Activated effector memory CD4-positive, alpha-beta T cell treated with anti-CD3 and anti-CD28 coated beads, Interleukin-2, amount 50 U/mL, for 16 hours (primary cell): ENCODE measurements around the gene CXCL3.
"Not testable (repeated sequence)": the region's sequence is repeated elsewhere in the genome, so short reads cannot be mapped to it uniquely, and the experiment has no call there.

ENCODE experiments used
- DNase-seq: peaks from one replicate; pipeline ENCODE4 v3.0.0-alpha.2; 2020

CXCL3 gene

DNA sequence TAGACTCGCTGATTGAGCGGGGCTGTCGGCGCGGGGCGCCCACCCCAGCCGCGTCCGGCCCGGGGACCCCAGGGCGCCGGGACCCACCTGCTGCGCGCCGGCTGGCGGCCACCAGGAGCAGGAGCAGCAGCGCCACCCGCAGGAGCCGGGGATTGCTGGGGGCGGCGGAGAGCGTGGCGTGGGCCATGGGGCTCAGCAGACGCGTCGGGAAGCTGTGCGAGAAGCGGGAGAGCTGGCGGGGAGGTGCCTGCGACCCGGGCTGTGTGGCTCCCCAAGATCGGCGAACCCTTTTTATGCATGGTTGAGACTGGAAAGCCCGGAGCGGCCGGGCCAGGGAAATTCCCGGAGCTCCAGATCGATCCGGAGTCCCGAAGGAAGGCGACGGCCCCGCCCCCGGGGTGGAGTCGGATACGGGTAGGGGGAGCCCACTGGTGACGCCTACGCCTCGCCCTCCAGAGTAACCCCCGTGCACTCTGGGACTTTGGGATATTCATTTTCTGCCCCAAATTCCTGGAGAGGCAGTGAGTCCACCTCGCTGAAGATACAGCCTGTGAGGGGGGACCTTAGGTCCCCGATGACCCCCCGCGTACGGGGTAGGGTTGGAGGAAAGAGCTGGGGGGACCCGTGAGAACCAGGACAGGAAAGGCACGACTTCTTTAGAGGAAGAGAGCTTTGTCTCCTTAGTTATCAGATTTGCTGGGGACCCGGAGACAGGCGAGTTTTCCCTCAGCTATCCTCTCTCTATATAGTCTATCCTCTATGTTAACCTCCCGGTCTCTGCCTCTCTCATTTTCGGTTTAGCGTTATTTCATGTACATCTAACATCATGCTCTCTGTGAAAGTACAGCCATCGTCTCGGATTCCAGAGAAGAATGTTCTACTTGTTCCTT, at the start of gene CXCL3:
Gene CXCL3 (minus strand): TSS at position 265 of the 890 bp plus-strand sequence. CDS start 78 bp downstream, at position 187.
- no peak for DNase-seq

DNA sequence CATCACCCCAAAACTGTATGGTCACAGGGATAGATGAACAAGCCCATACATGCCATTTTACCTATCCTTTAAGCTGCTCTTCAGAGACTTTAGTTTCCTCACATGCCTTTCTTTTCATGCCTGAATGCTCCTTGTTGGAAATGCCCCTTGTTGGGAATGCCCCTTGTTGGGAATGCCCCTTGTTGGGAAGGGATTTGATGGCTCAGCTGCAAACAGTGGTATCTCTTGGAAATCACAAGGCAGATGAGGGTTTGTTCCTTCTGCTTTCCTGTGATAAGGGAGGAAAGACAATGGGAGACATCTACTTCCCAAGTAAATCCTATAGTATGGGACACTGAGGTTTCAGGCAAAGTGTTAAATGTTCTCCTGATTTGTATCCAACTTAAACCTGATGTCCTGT, 49.0 kb upstream of the CXCL3 start:
- no peak for DNase-seq

DNA sequence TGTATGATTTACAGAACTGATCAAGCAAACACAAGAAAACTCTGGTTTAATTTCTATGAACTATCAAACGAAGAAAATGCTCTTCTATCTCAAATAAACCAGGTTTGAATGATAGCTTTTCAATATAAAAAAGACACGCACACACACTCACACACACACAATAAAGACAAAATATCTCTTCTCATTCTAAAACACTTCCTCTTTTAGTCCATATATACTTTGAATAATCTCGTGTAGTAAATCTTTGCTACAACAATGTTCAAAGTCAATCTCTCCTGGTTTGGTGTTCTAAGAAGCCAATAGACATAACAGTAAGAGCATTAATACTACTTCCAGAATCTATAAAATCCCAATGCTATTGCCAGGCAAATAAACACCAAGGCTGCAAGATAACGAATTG, 47.2 kb upstream of the CXCL3 start:
- DNase-seq, result no peak

DNA sequence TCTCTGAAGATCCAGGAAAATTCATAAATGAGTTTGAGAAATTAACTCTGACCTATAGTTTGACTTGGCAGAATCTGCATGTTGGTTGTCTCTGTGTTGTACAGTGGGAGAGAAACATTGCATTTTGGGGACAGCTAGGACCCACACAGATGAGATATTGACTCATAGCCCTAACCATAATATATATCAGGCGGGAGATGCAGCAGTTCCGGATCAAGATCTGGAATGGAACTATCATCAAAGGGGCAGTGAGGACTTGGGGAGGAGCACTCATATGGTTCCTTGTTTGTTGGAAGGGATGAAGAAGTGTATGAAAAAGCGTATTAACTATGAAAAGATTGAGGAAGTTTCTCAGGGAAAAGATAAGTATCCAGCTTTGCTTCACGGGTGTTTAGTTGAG, 46.5 kb upstream of the CXCL3 start:
- no peak for DNase-seq

DNA sequence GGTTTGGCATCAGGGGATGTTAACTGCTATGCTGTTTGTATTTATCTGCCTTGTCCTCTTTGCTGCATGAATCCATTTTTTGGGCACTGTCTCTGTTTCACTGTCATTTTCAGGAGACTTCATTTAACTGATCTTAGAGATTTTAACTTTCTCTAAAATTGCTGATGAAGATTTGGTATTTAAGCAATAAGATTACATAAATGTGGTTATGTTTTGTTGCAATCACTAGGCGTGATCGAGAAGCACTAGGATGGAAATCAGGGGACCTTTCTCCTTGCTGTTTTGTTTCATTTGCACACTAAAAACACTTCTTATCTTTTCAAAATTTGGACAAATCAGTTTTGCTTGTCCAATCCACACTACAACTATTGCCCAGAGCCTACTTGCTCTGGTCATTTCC, 45.1 kb upstream of the CXCL3 start:
- DNase-seq, result no peak

DNA sequence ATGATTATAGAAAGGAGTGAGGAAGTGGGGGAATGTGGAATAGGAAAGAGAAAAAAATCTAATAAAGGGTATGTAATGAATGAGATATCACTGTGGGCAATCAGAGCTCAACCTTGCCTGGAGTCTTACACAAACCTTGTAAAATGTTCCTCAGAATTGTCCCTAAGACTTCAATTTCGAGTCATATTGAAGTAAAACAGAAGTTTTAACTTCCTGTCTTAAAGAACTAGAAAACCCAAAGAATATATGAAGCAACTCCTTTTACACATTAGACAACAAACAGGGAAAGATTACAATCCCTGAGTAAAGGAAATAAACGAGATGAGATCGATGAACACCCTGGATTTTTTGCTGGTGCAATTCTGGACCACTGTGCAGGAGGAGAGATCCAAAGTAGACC, 42.5 kb upstream of the CXCL3 start:
- DNase-seq, result no peak

DNA sequence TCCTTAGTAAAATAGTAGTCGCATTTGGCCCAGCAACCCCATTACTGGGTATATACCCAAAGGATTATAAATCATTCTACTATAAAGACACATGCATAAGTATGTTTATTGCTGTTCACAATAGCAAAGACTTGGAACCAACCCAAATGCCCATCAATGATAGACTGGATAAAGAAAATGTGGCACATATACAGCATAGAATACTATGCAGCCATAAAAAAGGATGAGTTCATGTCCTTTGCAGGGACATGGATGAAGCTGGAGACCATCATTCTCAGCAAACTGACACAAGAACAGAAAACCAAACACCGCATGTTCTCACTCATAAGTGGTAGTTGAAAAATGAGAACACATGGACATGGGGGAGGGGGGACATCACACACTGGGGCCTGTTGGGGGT, 41.9 kb upstream of the CXCL3 start:
- not testable (repeated sequence) for DNase-seq

DNA sequence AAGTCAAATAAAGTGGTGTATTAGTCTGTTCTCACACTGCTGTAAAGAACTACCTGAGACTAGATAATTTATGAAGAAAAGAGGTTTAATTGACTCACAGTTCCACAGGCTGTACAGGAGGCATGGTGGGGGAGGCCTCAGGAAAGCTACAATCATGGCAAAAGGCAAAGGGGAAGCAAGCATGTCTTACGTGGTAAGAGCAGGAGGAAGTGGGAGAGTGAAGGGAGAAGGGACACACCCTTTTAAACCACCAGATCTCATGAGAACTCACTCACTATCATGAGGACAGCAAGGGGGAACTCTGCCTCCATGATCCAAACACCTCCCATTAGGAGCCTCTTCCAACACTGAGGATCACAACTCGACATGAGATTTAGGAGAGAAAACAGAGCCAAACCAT, 40.5 kb upstream of the CXCL3 start:
- DNase-seq, result not testable (repeated sequence)

DNA sequence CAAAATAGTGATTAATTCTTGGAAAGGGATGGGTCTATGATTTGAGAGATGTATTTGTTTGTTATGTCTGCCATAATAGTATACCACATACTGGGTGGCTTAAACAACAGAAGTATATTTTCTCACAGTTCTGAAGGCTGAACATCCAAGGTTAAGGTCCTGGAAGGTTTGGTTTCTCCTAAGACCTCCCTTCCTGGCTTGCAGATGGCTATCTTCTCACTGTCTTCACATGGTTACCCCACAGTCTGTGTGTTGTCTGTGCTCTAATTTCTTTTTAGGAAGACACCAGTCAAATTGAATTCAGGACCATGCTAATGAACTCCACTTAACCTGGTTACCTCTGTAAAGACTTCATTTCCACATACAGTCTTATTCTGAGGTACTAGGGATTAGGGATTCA, 34.9 kb upstream of the CXCL3 start:
- DNase-seq, result no peak

DNA sequence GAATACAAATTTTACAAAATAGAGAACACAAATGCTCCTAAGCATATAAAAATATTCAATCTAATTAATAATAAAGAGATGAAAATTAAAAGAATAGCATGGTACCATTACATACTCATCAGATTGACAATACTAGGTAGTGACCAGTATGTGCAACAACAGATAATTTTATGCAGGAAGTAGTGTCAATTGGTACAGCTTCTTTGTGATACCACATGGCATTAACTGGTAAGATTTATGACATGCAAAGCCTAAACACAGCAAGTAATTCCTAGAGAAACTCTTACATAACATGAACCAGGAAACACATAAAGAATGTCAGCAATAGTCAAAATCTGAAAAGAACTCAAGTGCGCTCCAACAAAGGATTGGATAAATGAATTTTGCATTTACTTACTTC, 34.2 kb upstream of the CXCL3 start:
- no peak for DNase-seq

DNA sequence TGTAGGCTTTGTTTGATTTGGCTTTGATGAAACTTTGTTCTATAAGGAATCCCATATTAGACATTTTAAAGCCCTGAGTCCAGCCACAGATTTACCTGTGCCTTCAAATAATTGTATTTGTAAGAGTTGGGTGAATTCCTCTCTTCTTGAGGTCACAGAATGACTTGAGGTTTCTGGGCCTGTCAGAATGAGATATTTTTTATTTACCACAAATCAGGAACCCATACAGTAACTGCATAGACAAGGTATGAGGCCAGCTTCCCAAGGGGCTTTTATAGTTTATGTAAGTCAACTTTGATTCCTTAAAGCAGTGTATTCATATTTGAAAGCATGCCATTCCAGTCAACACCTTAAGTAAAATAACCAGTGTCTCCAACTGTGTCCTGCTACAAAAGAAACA, 29.1 kb upstream of the CXCL3 start:
- DNase-seq, result no peak

DNA sequence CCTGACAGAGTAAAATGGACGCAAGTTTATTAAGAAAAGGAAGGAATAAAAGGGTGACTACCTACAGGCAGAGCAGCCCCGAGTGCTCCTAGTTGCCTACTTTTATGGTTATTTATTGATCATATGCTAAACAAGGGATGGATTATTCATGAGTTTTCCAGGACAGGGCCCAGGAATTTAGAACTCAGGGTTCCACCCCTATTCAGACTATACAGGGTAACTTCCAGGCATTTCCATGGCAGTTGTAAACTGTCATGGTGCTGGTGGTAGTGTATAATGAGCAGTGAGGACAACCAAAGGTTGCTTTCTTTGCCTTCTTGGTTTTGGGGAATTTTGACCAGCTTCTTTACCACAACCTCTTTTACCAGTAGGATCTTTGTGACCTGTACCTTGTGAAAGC, 27.7 kb upstream of the CXCL3 start:
- DNase-seq, result no peak

DNA sequence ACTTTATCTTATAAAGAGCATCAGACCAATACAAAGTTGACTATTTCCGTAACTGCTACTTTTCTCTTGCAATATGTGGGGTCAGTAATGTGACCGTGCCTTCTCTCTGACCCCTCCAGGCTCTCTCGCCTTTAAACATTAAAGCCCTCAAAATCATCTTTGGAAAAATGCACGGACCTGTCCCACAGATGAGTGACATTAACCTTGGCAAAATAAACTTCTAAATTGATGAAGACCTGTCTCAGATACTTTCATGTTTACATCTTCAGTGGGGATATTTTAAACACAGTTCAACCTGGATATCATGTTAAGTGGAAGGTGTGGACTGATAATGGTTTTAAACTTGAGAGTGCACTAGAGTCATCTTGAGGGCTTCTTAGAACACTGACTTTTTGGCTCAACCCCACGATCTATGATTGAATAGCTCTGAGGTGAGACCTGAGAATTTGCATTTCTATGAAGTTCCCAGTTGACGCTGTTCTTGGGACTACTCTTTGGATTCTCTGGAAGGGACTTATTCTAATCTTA, 26.7 kb upstream of the CXCL3 start:
- DNase-seq, result no peak

DNA sequence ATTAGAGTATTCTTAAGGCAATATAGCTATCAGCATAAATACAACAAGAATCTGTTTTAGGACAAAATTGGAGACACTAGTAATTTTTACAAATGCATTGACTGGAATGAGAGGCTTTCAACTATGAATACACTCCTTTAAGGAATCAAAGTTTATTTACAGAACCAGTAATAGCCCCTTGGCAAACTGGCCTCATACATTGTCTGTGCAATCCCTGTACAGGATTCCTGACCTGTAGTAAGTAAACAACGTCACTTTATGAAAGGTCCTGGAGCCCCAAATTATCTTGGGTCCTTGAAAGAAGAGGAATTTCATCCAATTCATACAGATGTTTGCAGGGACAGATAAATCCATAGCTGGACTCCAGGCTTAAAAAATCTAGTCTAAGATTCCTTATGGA, 25.4 kb upstream of the CXCL3 start:
- no peak for DNase-seq

DNA sequence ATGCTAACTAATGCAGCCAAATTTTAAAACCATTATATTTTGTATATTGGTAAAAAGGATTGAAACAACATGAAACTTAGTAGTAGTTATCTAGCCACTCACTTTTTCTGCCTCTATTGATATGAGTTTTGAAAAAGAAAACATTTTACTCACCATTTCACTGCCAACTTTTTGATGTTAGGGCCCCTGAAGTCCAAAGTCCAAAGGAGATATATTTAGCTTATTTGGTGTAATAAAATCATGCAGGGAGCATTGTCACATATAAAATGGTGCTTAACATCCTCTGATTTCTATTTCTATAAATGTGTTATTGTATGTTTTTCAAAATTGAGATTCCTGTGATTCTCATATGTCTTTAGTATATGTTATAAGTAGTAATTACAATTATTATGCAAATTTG, 24.5 kb upstream of the CXCL3 start:
- no peak for DNase-seq

DNA sequence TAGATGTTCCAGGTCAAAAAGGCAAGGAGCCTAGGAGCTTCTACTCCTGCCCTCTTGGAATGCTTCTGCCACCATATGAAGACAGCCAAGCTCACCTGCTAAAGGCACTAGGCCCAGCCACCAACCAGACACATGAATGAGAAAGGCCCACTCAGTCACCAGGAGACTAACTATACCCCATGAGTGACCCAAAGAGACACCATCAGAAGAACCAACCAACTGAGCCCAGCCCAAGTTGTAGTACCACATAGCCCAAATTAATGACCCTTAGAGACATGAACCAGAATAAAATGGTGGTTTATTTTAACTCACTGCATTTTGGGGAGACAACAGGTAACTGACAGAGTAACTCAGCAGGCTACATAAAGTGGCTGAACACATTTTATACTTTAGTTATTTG, 22.9 kb upstream of the CXCL3 start:
- no peak for DNase-seq

DNA sequence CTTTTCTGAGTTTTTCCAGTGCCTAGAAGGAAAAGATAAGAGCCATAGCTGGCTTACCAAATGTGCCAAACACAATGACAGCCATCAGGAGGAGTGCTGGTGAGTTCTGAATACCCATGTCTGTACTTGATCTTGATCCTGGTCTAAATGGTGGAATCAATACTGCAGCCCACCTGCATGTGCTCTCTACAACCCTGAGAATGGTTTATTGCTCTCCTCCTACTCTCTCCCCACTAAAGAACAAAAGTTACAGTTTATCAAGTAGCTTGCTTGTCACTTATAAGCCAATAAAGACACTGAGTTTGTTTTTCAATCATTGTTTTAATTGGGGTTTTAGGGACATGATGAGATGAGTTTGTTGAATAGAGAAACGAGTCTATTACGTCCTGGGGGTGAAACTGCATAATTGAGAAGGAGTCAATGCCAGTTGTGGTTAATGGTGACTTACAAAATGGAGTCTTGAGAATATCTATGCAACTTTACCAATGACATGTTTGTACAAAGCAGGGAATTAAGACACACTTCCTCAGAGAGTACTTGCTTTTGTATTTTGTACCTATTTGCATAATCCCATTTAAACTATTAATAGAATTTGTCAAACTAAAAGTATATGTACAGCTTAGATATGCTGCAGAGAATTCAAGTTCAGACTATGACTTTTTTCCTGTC, 20.8 kb upstream of the CXCL3 start:
- DNase-seq, result no peak

DNA sequence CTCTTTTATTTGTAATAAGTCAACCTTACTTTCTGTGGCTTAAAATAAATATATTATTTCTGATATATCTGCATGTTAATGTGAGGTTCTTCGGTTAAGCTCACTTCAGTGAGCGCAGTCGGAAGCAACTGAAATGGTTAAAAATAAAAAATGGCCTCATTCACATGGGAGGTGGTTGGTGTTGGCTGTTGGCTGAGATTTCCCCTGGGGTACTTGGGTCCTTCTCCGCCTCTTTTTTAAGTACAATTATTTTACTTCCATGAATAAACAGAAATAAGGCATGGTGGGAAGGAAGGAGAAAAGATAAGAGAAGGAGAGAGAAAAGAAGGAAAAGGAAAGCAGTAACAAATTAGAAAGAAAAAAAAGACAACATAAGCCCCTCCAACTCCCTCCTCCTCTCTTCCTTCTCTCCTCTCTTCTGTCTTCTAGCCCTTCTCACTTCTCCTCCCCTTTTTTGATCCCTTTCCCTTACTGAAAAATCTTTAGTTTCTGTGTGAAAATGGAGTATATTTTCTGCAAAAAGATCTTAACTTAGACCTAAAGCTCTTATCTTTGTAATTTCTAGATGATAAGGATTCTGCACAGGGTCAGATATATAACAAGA, 19.7 kb upstream of the CXCL3 start:
- DNase-seq, result no peak

DNA sequence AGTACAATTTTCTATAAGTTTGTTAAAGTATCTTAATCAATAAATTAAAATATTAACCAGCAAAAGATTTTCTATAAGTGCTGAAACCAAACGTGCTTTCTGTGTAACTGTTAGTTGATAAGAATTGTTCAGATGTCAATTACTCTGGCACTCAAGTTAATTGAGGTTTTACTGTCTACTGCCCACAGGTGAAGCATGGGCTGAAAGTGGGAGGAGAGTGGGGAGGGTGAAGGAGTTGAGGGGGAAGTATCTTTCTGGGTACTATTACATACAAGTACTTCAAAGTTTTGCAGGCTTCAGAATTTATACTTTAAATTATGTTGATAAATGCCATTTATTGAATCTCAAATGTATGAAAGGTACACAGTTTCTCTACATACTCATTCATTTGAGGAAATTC, 19.1 kb upstream of the CXCL3 start:
- DNase-seq, result no peak

DNA sequence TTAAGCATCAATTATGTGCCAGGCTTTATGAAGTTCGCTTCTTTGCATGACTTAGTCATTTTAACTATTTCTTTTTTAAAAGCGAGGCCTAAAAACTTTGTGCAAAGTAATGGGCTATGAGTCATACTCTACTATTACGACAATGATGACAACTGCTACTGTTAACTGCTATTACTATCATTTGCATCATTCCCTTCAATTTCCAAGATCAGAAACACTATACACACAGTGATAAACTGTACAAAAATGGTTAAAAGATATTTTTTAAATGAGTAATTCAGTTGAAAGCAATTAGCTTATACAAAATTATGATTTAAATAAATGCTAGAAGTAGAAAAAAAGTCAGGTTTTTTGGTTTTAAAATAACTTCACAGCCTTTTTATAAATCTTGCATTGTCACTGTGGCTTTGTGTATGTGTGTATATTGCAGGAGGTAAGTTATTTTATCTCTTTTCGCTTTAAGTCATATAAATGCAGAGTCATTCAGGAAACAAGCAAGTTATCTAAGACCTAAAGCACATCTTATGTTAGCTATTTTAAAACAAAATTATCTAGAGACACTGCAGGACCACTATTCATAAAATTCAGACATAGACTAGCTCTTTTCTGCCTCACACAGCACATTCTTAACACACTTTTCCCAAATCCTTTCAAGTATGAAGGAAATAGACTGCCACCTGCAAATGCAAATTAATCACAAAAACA, 18.5 kb upstream of the CXCL3 start:
- DNase-seq, result no peak

DNA sequence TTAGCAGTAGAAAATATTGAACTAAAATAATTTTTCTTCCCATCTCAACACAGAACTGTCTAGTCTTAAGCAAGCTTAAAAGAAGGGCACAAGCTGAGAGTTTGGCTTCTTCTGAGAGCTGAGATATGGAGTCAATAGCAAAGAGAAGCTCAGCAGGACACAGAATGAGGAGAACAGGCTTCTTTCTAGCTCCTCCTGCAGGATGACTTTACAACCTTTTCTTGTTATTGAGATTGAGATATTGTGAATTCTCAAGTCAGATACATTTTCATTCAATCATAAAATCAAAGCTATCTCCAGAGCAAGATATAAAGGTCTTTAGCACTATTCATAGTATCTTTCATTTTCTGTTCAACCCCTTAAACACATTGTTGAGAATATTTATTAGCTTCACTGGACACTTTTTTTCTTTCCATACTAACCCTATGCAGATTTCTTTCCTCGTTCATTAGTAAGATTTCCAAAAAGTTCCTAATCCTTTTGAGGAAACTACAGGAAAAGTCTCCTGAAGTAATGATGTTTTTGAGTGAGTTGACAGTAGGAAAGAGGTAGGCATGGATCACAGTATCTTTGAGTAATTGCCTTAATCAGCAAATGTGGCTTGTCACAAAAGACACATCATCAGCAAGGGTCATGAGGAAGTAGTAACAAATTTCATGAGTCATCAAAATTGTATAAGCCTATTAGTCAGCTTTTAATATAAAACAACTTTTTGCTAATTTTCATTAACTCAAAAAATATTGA, 17.8 kb upstream of the CXCL3 start:
- DNase-seq, result no peak

DNA sequence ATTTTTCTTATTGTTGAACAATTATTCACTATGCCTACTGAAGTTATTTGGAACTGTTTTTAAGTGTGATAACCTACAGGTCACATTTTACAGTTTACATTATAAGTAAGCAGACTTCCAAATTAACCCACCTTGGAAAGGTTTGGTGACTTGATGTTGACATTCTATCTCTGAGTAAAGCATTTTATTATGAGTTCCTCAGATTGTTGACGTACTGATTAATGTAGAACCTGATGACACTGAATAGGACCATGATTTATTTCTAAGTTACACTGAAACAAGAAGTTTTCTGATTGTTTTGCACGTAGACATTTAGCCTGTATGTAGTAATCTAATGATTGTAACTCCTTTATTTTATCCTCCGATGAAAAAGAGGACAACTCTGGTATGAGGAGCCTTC, 17.0 kb upstream of the CXCL3 start:
- no peak for DNase-seq

DNA sequence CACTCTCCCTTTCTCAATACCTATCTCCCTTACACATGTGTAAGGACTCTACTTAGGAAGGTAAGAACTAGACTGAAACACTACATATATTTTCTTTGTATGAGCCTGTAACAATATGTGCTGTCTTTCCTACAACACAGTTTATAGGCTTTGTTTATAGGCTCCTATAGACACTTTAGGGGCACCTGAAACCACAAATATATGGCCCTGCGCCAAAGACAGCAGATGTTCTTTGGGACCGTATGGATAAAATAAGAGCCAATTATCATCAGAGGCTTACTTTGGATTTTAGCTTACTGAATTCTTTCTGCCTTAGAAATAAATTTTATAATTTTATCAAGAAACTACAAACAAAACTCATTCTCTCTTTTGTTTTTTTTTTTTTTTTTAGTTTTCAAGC, 16.6 kb upstream of the CXCL3 start:
- DNase-seq, result no peak
